Smooth muscle cell (in vitro differentiated cells): ENCODE data around the gene IL24. TPM values are rescaled to one million over a fixed set of nuclear protein-coding genes. Genes with fewer than 3 reads are reported as not detected.

ENCODE experiments used
- DNase-seq: peaks from one replicate; lab custom pipeline; 2025; ENCODE audit not compliant: unreplicated experiment; lab: John Stamatoyannopoulos, UW
- H2AFZ ChIP-seq: fragments of 200-600 bp; sonication (generic); 2 replicates; pipeline ENCODE4 v1.6.0; 2016; ENCODE audit warnings: antibody characterized with exemption, low read depth, mild to moderate bottlenecking
- H3F3A ChIP-seq: fragments of 200-600 bp; sonication (generic); 2 replicates; pipeline ENCODE4 v1.6.0; 2017; ENCODE audit warnings: antibody characterized with exemption, low read depth
- H3K27ac ChIP-seq: fragments of 200-600 bp; sonication (generic); 2 replicates; pipeline ENCODE4 v1.5.1; 2016; ENCODE audit warnings: low read depth, mild to moderate bottlenecking
- H3K27me3 ChIP-seq: fragments of 200-600 bp; sonication (generic); 2 replicates; pipeline ENCODE4 v1.6.1; 2016; ENCODE audit warnings: low read depth, mild to moderate bottlenecking
- H3K36me3 ChIP-seq: fragments of 200-600 bp; sonication (generic); 2 replicates; pipeline ENCODE4 v1.5.1; 2016; ENCODE audit warnings: low read depth
- H3K4me1 ChIP-seq: fragments of 200-600 bp; sonication (generic); 2 replicates; pipeline ENCODE4 v1.5.1; 2016; ENCODE audit warnings: low read depth
- H3K4me2 ChIP-seq: fragments of 200-600 bp; sonication (generic); 2 replicates; pipeline ENCODE4 v1.6.0; 2016; ENCODE audit warnings: mild to moderate bottlenecking
- H3K4me3 ChIP-seq: fragments of 200-600 bp; sonication (generic); 2 replicates; pipeline ENCODE4 v1.5.1; 2016; ENCODE audit warnings: mild to moderate bottlenecking
- H3K79me2 ChIP-seq: fragments of 200-600 bp; sonication (generic); 2 replicates; pipeline ENCODE4 v1.6.0; 2016; ENCODE audit warnings: low read depth, mild to moderate bottlenecking
- H3K9ac ChIP-seq: fragments of 200-600 bp; sonication (generic); 2 replicates; pipeline ENCODE4 v1.6.0; 2016; ENCODE audit warnings: low read depth
- H3K9me3 ChIP-seq: fragments of 200-600 bp; sonication (generic); replicated peaks from 2 replicates; pipeline ENCODE4 v1.5.1; 2016; ENCODE audit warnings: low read depth
- H4K20me1 ChIP-seq: fragments of 200-600 bp; sonication (generic); 2 replicates; pipeline ENCODE4 v1.6.0; 2016; ENCODE audit warnings: low read depth
- CTCF ChIP-seq: fragments of 200-600 bp; sonication (generic); IDR thresholded peaks from 2 replicates; pipeline ENCODE4 v1.5.1; 2017; ENCODE audit warnings: borderline replicate concordance, mild to moderate bottlenecking, antibody characterized with exemption; ENCODE audit not compliant: insufficient read depth, poor library complexity, severe bottlenecking
- WGBS: methylation state at CpG from one replicate; pipeline ENCODE4 v1.1.7; 2016; ENCODE audit warnings: low lambda C conversion rate; 5-methylcytosine and 5-hydroxymethylcytosine counted together
- polyA plus RNA-seq: library from polyadenylated mRNA; unstranded; fragments of >200 nt; fragmentation: Nextera tagmentation; extraction: Ambion mirVana; gene quantifications from 2 replicates; pipeline ENCODE4 v1.2.1, GENCODE V29; 2016
- total RNA-seq: library from RNA; depleted of rRNA; stranded (reverse); fragments of >200 nt; gene quantifications from 2 replicates; pipeline ENCODE4 v1.2.3, GENCODE V29; 2014

Gene IL24
- total and polyA plus RNA-seq, 2 experiments from 2014 or later, result 1.5 to 1.9 TPM

DNA sequence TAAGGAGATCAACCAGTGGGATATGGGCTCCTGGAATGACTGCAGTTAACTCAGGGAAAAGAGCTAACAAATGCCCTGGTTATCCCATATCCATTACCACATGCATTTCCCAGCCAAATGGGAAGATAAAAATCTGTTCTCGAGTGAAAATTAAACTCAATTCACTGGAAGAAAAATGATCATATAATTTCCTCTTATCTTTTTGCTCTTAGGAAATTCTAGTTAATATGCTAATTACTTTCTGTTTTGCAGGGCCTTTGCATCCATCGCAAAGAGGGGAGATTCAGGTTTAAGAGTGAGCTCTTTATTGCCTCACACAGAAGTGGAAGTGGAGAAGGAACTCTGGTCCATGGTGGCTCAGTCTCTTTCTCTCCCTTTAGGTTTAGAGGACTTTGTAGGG lies 3.9 kb upstream of the IL24 start:
- no peaks in the 10 kb centered on the region for H3K27me3 ChIP-seq
- no peaks in the 10 kb centered on the region for H3K9me3 ChIP-seq
- TF ChIP-seq CTCF, result no peak
- H3K27ac ChIP-seq, result peak overlapping the region; percentile 61
- no peaks in the 10 kb centered on the region for H4K20me1 ChIP-seq
- H3F3A ChIP-seq, result no peaks in the 10 kb centered on the region
- no peaks in the 10 kb centered on the region for H3K79me2 ChIP-seq
- DNase-seq, result no peak
- no peak overlapping the region for H3K4me2 ChIP-seq
- no peak overlapping the region for H3K9ac ChIP-seq
- peak overlapping the region; percentile 9 for H2AFZ ChIP-seq
- peaks cover 11% of the 10 kb centered on the region for H3K4me1 ChIP-seq
- no peak overlapping the region for H3K4me3 ChIP-seq
- H3K36me3 ChIP-seq, result no peaks in the 10 kb centered on the region
- 84% methylated on average over 2 of the region's 2 CpGs for WGBS

- Histone ChIP-seq H3K4me3 (no peak overlapping the region), H2AFZ (no peak overlapping the region), H4K20me1 (no peaks in the 10 kb centered on the region), H3K36me3 (no peaks in the 10 kb centered on the region), H3F3A (no peaks in the 10 kb centered on the region), H3K9ac (peak overlapping the region; percentile 57), H3K27me3 (no peaks in the 10 kb centered on the region), H3K4me1 (peaks cover 12% of the 10 kb centered on the region), H3K27ac (peak overlapping the region; percentile 88), H3K9me3 (no peaks in the 10 kb centered on the region), H3K79me2 (no peaks in the 10 kb centered on the region), H3K4me2 (peak overlapping the region; percentile 25)
- TF ChIP-seq CTCF, result no peak
- no peak for DNase-seq
- 81% methylated on average over 3 of the region's 3 CpGs for WGBS
Observed at GRCh38 chr1:206895325-206895724, 1.9 kb upstream of the IL24 start.

DNA sequence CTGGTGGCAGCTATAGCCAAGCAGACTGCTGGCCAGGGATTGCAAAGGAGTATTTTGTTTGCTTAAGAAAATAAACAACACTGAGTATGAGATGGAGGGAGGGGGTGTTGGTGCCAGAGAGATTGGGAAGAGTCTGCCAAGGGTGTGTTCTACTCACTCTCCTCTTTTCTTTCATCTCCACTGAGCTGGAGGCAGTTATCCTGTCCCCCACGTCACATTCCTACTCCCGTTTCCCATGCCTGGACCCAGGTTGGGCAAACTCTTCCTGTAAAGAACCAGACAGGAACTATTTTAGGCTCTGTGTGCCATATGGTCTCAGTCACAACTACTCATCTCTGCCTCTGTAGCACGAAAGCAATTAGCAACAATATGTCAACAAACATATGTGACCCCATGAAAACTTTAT lies 1.4 kb upstream of the IL24 start:
- H4K20me1 ChIP-seq, result no peaks in the 10 kb centered on the region
- peaks cover 12% of the 10 kb centered on the region for H3K4me1 ChIP-seq
- H2AFZ ChIP-seq, result no peak overlapping the region
- H3K9ac ChIP-seq, result peak overlapping the region; percentile 57
- TF ChIP-seq CTCF, result no peak
- no peaks in the 10 kb centered on the region for H3K79me2 ChIP-seq
- no peak for DNase-seq
- no peaks in the 10 kb centered on the region for H3K9me3 ChIP-seq
- WGBS, result 11% methylated on average over 3 of the region's 3 CpGs
- no peak overlapping the region for H3K4me3 ChIP-seq
- no peaks in the 10 kb centered on the region for H3K36me3 ChIP-seq
- peak overlapping the region; percentile 88 for H3K27ac ChIP-seq
- H3K4me2 ChIP-seq, result peak overlapping the region; percentile 25
- H3F3A ChIP-seq, result no peaks in the 10 kb centered on the region
- no peaks in the 10 kb centered on the region for H3K27me3 ChIP-seq

- no peaks in the 10 kb centered on the region for H3K36me3 ChIP-seq
- WGBS, result 47% methylated on average over 3 of the region's 3 CpGs
- no peaks in the 10 kb centered on the region for H3K9me3 ChIP-seq
- H3K79me2 ChIP-seq, result no peaks in the 10 kb centered on the region
- H3K9ac ChIP-seq, result peak overlapping the region; percentile 57
- H3K27me3 ChIP-seq, result no peaks in the 10 kb centered on the region
- no peak overlapping the region for H2AFZ ChIP-seq
- peak overlapping the region; percentile 88 for H3K27ac ChIP-seq
- no peak for DNase-seq
- H3F3A ChIP-seq, result no peaks in the 10 kb centered on the region
- H4K20me1 ChIP-seq, result no peaks in the 10 kb centered on the region
- peak overlapping the region; percentile 25 for H3K4me2 ChIP-seq
- TF ChIP-seq CTCF, result no peak
- H3K4me1 ChIP-seq, result peaks cover 12% of the 10 kb centered on the region
- H3K4me3 ChIP-seq, result no peak overlapping the region
Observed at GRCh38 chr1:206896261-206896660, 982 bp upstream of the IL24 start.
